ENCODE measurements around the gene GRWD1.

GRWD1 gene

DNA sequence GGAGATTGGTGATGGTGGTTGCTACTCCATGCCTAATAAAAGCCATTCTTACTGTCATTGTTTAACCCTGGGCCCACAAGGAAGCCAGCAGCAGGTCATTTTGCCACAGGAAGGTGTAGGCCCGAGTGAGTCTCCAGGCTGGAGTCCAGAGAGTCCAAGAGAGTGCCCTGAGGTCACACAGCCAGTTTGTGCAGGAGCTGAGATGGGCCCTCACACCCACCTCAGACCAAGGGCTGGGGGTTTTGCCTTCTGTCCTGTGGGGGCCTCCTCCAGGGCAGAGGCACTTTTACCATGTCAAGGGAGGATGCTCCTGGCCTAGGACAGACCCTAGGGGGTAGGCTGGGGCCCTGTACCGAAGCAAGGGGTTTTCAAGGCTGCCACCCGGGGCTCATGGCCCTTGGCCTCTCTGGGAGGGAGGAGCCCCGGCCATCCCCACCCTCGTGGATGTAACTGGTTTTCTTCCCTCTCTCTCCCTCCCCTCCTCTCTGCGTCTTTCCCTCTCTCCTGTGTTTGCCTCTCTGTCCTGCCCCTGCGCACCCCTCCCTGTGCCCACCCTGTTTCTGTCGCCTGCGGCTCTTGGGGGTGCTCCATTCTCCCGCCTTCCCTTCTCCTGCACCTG lies 31.4 kb downstream of the GRWD1 start:
- no peak for TF ChIP-seq CTCF (IDR thresholded peaks at IDR 0.05; ENCODE audit: low read depth, low read length)
- in situ Hi-C loops (cut with HindIII; ENCODE audit: low sequenced_read_pairs), result no loop called here
- H3K4me3 ChIP-seq (ENCODE audit: low read depth, low read length), result no peak overlapping the region
- no peak for DNase-seq (ENCODE audit: low read depth, low spot score)

GRCh38 chr19:48477698-48478338 lies 32.0 kb downstream of the GRWD1 start:
- DNase-seq (ENCODE audit: low read depth, low spot score), result no peak
- no peak for TF ChIP-seq CTCF (IDR thresholded peaks at IDR 0.05; ENCODE audit: low read depth, low read length)
- H3K4me3 ChIP-seq (ENCODE audit: low read depth, low read length), result no peak overlapping the region
- in situ Hi-C loops (cut with HindIII; ENCODE audit: low sequenced_read_pairs), result no loop called here

- in situ Hi-C loops (cut with HindIII; ENCODE audit: low sequenced_read_pairs), result no loop called here
- TF ChIP-seq CTCF (IDR thresholded peaks at IDR 0.05; ENCODE audit: low read depth, low read length), result no peak
- H3K4me3 ChIP-seq (ENCODE audit: low read depth, low read length), result no peak overlapping the region
- DNase-seq (ENCODE audit: low read depth, low spot score), result no peak
These were observed 32.8 kb downstream of the GRWD1 start for GRCh38 chr19:48478339-48479256.

DNA sequence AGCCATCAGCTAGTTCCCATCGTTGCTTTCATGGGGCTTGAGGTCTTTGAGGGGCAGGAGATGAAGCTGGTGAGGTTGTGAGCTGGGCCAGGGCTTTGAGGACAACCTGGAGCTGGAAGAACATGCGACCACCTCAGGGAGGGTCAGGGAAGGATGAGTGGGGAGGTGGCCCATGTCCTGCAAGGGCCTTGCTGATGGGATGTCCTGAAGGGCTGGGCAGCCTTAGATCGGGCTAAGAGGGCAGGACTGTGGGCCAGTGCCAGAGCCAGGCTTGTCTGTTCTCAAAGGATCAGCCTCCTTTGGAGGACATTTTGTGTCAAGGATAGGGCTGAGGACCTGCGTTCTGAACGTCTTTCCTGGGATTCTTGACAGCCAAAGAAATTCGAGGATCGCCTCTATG lies 33.9 kb downstream of the GRWD1 start:
- H3K4me3 ChIP-seq (ENCODE audit: low read depth, low read length), result no peak overlapping the region
- in situ Hi-C loops (cut with HindIII; ENCODE audit: low sequenced_read_pairs), result no loop called here
- TF ChIP-seq CTCF (IDR thresholded peaks at IDR 0.05; ENCODE audit: low read depth, low read length), result no peak
- no peak for DNase-seq (ENCODE audit: low read depth, low spot score)

DNA sequence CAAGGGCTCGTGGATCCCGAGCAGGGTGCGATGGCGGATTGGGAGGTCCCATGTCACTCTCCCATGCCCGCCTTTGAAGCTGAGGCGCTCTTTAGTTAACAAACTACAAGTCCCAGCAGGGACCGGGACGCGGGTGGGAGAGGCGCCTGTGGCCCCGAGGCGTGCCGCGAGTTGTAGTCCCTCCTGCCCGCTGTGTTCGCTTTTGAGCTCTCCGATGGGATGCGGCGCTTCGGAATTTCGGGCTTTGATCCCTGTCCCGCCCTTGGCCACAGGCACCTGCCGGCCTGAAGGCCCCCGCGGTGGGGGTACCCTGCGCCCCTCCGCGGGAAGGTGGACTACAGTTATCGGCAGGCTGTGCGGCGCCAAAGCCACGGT lies 34.4 kb downstream of the GRWD1 start:
- peak; percentile 43 for DNase-seq (ENCODE audit: low read depth, low spot score)
- in situ Hi-C loops (cut with HindIII; ENCODE audit: low sequenced_read_pairs), result no loop called here
- H3K4me3 ChIP-seq (ENCODE audit: low read depth, low read length), result peak overlapping the region; percentile 37
- TF ChIP-seq CTCF (IDR thresholded peaks at IDR 0.05; ENCODE audit: low read depth, low read length), result no peak

DNA sequence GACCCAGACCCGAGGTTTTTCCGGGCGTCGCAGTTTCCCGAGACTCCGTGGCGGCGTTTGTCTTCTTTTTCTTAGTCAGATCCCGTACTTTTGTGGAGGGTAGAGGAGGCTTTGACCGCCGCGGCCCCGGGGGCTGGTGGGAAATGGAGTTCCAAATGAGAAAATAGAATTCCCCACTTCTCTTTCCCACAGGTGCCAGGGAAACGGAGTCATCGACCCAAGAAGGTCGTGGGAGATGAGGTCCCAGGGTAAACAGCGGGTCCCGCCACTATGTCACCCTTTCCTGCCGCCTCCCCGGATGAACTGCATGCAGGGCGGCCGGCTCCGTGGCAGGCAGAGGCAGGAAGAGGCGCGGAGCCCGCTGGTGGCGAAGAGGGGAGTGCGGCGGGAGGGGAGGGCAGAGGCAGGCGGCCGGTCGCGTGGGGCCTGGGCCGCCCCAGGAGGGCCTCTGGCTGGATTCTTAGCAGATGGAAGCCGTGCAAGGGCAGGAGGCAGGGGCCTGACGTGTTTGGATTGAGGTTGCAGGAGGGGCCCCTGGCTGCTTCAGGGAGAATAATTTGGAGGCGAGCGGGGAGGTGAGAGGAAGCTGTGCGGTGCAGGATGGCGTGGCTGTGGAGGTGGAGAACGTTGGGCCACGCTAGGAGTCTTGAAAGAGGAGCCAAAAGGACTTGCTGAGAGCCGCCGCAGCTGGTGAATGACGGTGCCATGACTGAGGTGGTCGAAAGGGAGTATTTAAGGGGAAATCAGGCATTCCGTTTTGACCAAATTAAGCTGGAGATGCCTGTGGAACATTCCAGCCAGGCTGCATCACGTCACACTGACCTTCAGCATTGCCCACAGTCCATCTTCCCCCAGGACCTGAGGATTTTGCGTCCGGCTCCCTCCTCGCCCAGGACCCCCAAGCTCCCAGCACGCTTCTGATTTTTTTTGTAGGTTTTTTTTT lies 35.0 kb downstream of the GRWD1 start:
- no peak for TF ChIP-seq CTCF (IDR thresholded peaks at IDR 0.05; ENCODE audit: low read depth, low read length)
- DNase-seq (ENCODE audit: low read depth, low spot score), result peak; percentile 53
- in situ Hi-C loops (cut with HindIII; ENCODE audit: low sequenced_read_pairs), result no loop called here
- peak overlapping the region; percentile 37 for H3K4me3 ChIP-seq (ENCODE audit: low read depth, low read length)
